Measurements from ENCODE around the gene HLA-DOB.
A peak's percentile ranks its signal among the peaks of the same experiment; 100 is the strongest.

The HLA-DOB gene

DNA sequence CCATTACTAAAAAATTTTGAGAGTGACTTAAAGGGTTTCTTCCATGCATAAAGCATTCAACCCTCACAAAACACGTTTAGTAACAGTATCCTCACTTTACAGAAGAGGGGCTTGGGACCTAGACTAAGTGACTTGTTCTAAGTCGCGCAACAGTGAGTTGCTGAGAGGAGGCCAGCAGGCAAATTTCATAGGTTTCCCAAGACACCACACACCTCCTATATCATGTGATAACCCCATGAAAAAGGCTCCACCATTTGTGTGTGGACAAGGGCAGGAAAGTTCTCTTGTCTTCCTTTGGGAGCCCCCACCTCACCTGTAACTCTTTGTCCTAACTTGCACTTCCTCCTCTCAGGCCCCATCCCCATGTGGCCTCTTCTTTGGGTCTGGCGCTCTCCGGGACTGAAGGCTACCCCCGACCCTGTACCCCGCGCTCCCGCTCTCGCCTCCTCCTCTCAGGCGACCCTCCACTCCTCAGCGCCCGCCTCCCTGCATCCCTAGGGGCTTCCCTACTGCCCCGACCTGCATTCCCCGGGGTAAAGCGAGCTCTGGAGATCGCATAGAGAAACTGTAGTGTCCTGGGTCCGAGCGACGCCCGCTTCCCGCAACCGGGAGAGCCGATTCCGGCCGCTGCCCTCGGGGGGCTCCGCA, 26.7 kb upstream of the HLA-DOB start:
- no peak for DNase-seq

GRCh38 chr6:32842690-32843089, 25.9 kb upstream of the HLA-DOB start:
- no peak for DNase-seq

DNA sequence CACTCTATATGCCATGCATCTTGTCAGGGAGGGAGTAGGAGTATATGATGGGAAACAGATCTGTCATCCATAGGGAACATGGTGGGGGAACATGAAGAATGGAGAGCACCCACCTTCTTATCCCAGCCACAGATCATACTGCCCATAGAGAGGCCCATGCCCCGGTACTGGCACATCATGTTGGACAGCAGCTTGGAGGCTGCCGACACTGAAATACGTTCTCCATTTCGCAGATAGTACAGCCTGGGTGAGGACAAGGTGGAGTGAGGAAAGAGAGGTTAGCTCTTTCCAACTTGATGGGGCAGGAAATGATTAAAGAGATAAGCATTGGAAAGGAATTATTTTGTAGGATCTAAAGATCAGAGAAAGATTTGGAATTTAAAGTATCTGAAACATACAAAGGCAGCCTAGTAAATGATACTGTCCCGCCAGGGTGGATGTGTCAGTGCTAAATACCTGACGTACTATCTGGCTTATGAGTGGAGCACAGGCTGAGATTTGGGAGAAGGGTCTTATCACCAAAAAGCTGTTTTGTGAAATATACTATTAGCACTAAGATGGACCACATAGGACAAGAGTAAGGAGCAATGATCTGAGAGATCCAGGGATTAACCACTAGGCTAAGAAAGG, 25.3 kb upstream of the HLA-DOB start:
- no peak for DNase-seq

GRCh38 chr6:32840604-32841246, 23.9 kb upstream of the HLA-DOB start:
- no peak for DNase-seq

- DNase-seq = no peak
Measured at GRCh38 chr6:32839356-32839755, 22.6 kb upstream of the HLA-DOB start.

DNA sequence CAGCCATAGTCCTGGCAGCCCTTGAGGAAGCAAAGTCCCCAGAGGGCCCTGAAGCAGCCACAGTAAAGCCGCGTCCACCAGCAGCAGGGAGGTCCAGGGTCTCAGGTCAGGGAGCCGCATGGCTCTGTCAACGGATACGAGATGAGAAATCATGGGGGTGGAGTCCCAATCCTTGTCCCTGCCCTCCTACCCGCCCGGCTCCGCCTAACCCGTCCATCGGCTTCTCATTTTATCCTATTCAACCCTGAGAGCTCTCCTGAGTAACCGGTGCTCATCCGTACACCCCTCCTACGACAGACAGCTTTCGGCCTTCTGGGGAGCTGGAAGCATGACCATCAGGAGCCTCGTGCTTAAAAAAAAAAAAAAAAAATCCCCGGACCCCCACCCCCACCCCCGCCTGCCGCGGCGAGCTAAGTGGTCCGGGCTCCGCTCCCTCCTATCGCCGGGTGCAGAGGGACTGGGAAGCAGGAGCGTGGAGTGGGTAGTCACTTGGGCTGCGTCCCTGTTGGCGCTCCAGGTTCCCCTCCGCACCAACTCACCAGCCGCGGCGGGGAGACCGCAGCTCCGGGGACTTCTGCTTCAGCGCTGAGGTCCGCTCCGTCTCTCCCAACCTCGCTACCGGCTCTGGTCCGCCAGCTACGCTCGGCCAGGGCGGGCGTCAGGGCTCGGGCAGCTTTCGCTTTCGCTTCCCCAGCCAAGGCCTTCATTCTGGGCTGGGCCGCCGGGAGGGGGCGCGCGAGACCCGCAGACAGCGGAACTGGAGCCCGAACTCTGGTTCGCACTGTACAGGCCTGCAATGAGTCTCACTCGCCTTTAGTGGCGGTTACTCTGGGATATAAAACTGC, 21.5 kb upstream of the HLA-DOB start, which contains the start of gene TAP2:
Gene TAP2 (minus strand): TSS at position 626 of the 845 bp plus-strand sequence. CDS start 506 bp downstream, at position 120.
- DNase-seq = peak; percentile 36

GRCh38 chr6:32837651-32838113, 20.9 kb upstream of the HLA-DOB start:
- DNase-seq = no peak

DNA sequence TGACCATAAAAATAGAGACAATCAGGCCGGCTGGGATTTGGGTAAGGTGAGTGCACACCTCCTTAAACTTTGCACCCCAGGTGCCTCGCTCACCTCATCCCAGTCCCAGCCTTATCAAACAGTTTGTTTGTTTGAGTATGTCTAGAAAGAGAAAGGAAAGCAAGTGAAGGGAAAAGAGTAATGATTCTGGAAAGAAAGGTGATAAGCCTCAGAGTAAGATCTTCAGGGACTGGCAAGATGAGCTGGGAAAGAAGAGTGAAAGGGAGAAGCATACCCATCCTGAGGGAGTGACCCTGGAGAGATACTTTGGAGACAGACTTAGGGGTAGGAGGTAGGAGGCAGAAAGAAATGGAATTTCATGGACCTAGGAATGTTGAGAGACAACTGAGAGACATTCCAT, 20.1 kb upstream of the HLA-DOB start:
- no peak for DNase-seq

- no peak for DNase-seq
Measured at GRCh38 chr6:32835167-32835893, 18.5 kb upstream of the HLA-DOB start.

DNA sequence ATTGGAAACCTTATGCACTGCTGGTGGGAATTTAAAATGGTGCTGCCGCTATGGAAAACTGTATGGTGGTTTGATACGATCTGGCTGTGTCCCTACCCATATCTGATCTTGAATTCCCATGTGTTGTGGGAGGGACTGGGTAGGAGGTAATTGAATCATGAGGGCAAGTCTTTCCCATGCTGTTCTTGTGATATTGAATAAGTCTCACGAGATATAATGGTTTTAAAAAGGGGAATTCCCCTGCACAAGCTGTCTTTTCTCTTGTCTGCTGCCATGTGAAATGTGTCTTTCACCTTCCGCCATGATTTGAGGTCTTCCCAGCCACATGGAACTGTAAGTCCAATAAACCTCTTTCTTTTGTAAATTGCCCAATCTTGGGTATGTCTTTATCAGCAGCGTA, 16.9 kb upstream of the HLA-DOB start:
- no peak for DNase-seq

- DNase-seq = no peak
Measured at GRCh38 chr6:32832535-32832934, 15.7 kb upstream of the HLA-DOB start.

- DNase-seq = no peak
Measured at GRCh38 chr6:32830936-32831335, 14.1 kb upstream of the HLA-DOB start.

GRCh38 chr6:32830017-32830416, 13.2 kb upstream of the HLA-DOB start:
- DNase-seq = no peak

DNA sequence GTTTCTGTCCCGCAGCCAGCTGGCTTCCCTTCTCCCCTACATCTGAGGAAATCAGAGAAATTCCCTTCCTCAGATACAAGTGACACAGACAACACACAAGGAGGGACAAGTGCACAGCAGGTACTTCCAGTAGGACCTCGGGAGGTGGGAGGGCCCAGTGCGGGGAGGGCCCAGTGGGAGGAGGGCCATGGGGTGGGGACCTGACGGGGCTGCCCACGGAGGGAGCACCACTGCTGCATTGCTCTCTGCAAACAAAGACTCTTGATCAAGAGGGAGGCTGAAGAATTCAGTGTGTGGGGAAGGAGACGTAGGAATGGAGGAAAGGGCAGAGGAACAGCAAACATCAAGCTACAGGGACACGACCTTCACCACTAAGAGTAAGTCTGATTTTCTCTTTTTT, 12.7 kb upstream of the HLA-DOB start:
- no peak for DNase-seq

DNA sequence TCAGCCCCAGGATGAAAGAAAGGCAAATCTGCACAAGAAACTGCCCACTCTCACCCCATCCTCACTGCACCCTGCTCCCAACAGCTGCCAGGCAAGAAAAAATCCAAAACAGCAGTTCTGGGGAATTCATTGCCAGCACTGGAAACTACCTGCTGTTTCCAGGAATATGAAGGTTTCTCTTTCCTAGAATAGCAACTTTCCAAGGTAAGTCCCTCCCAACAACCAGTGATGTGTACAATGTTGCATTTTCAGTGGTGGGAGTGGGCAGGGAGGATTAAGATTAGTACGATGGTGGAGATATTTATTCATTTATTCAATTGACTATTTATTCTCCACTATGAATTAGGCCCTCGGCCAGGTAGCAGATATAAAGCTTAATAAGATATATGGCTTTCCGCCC, 10.2 kb upstream of the HLA-DOB start:
- DNase-seq = no peak

GRCh38 chr6:32825966-32826365, 9.2 kb upstream of the HLA-DOB start:
- DNase-seq = no peak

- DNase-seq = no peak
Measured at GRCh38 chr6:32819729-32820128, 2.9 kb upstream of the HLA-DOB start.

- DNase-seq = no peak
Measured at GRCh38 chr6:32818867-32819266, 2.1 kb upstream of the HLA-DOB start.

GRCh38 chr6:32815996-32816395, 806 bp downstream of the HLA-DOB start:
- no peak for DNase-seq

- DNase-seq = no peak
Measured at GRCh38 chr6:32815115-32815514, 1.7 kb downstream of the HLA-DOB start.

GRCh38 chr6:32814145-32814544, 2.7 kb downstream of the HLA-DOB start:
- DNase-seq = no peak

- DNase-seq = no peak
Measured at GRCh38 chr6:32809171-32809570, 7.6 kb downstream of the HLA-DOB start.

Data from NCI-H446 treated with DMSO at 0.1 percent for 48 hours (cell line).